Endothelial cell (in vitro differentiated cells): ENCODE data around the gene PTPRQ. TPM values are rescaled to one million over a fixed set of nuclear protein-coding genes. Genes with fewer than 3 reads are reported as not detected.

Source experiments
- DNase-seq: peaks from one replicate; pipeline ENCODE4 v3.0.0; 2021; ENCODE audit warnings: low spot score
- H3K27ac Mint-ChIP-seq: one replicate; pipeline ENCODE4 v1.8.0; 2021; ENCODE audit warnings: mixed read lengths, inconsistent platforms; ENCODE audit not compliant: unreplicated experiment
- H3K27me3 Mint-ChIP-seq: one replicate; pipeline ENCODE4 v1.8.0; 2021; ENCODE audit warnings: mild to moderate bottlenecking, moderate library complexity, mixed read lengths, inconsistent platforms; ENCODE audit not compliant: unreplicated experiment
- H3K36me3 Mint-ChIP-seq: one replicate; pipeline ENCODE4 v1.8.0; 2021; ENCODE audit warnings: mild to moderate bottlenecking, low read depth, mixed read lengths, inconsistent platforms; ENCODE audit not compliant: unreplicated experiment
- H3K4me1 Mint-ChIP-seq: one replicate; pipeline ENCODE4 v1.8.0; 2021; ENCODE audit warnings: mild to moderate bottlenecking, mixed read lengths, inconsistent platforms; ENCODE audit not compliant: unreplicated experiment
- H3K4me3 Mint-ChIP-seq: one replicate; pipeline ENCODE4 v1.8.0; 2021; ENCODE audit warnings: mild to moderate bottlenecking, mixed read lengths, inconsistent platforms; ENCODE audit not compliant: unreplicated experiment
- H3K9me3 Mint-ChIP-seq: one replicate; pipeline ENCODE4 v1.8.0; 2021; ENCODE audit warnings: mixed read lengths, inconsistent platforms; ENCODE audit not compliant: unreplicated experiment
- CTCF ChIP-seq: fragments of 200-600 bp; sonication (generic); IDR thresholded peaks from one replicate; pipeline ENCODE4 v1.5.0; 2021; ENCODE audit warnings: antibody characterized with exemption; ENCODE audit not compliant: unreplicated experiment
- total RNA-seq: library from RNA; stranded (reverse); fragmentation: NEBNext Ultra II Directional; extraction: Animal tissue kit (Norgen Biotek cat#: 25700); gene quantifications from one replicate; pipeline ENCODE4 v1.2.1, GENCODE V29; 2021; ENCODE audit not compliant: unreplicated experiment

The PTPRQ gene
- total RNA-seq, 1 donor from 2014 or later, result not detected

DNA sequence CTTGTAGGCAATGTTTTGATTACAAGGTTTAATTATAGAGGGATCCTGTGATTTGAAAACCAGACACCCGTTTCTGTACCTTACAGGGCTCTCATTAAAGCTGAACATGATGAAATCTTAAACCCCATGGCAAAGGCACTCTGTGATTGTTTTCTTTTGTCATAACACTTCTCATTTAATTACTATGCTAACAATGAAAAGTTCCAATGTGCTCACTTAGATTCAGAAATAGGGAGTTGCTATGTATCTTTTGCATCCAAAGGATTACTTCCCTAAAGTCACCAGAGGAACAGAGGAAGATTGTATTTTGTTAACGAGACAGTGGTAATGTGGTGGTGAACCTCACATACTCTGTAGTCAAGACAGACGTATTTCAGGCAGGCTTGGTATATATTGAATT lies 181.9 kb downstream of the PTPRQ start:
- TF ChIP-seq CTCF, result no peak
- no peak for DNase-seq
- no peaks in the 10 kb centered on the region for H3K36me3 Mint-ChIP-seq
- H3K4me1 Mint-ChIP-seq, result no peaks in the 10 kb centered on the region
- H3K4me3 Mint-ChIP-seq, result no peak overlapping the region
- H3K9me3 Mint-ChIP-seq, result no peaks in the 10 kb centered on the region
- H3K27ac Mint-ChIP-seq, result no peak overlapping the region
- no peaks in the 10 kb centered on the region for H3K27me3 Mint-ChIP-seq

- no peak for DNase-seq
These were observed 183.7 kb downstream of the PTPRQ start for GRCh38 chr12:80627782-80628181.

DNA sequence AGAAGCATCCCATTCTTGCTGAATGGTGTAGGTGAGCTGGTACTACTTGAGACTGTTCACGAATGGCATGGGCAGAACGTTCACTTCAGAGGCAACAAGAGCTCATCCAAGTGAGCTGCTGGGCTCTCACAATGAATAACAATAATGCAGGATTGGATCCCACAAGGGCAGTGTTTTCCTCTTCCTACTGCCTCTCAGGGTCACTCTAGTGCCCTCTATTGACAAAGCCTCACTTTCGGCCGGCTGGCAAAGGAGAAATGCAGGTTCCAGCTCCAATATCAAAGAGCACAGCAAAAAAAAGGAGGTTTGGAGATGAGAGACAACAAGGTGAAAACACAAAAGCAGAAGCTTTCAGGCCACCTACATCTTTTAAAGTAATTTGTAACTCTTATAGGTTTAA lies 188.8 kb downstream of the PTPRQ start:
- no peak for TF ChIP-seq CTCF
- DNase-seq, result peak; percentile 34
- Mint-ChIP-seq H3K27ac (no peak overlapping the region), H3K36me3 (no peaks in the 10 kb centered on the region), H3K4me1 (no peaks in the 10 kb centered on the region), H3K9me3 (no peaks in the 10 kb centered on the region), H3K27me3 (no peaks in the 10 kb centered on the region), H3K4me3 (no peak overlapping the region)

More at GRCh38 chr12:80627782-80628181, 183.7 kb downstream of the PTPRQ start:
- H3K9me3 Mint-ChIP-seq, result no peaks in the 10 kb centered on the region
- H3K36me3 Mint-ChIP-seq, result no peaks in the 10 kb centered on the region
- TF ChIP-seq CTCF, result no peak
- H3K27me3 Mint-ChIP-seq, result no peaks in the 10 kb centered on the region
- H3K4me3 Mint-ChIP-seq, result no peak overlapping the region
- no peak overlapping the region for H3K27ac Mint-ChIP-seq
- H3K4me1 Mint-ChIP-seq, result no peaks in the 10 kb centered on the region

DNA sequence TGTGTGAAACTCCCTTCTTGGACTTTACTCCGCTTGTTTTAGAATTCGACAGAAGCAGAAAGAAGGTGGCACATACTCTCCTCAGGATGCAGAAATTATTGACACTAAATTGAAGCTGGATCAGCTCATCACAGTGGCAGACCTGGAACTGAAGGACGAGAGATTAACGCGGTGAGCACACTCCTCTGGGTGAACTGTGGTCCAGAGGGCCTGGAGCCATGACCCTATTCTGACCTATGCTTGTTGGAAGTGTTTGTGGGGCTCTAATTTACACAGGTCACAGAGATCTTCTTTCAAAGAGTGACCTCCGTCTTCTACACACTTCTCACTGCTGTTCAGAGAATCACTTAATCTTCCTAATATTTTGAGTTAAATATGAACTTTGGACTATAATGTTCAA lies 190.9 kb downstream of the PTPRQ start:
- DNase-seq, result no peak
- H3K27me3 Mint-ChIP-seq, result no peaks in the 10 kb centered on the region
- no peak for TF ChIP-seq CTCF

GRCh38 chr12:80636832-80637231 lies 192.8 kb downstream of the PTPRQ start:
- Mint-ChIP-seq H3K27ac (no peak overlapping the region), H3K4me3 (no peak overlapping the region), H3K9me3 (no peaks in the 10 kb centered on the region), H3K36me3 (no peaks in the 10 kb centered on the region), H3K27me3 (no peaks in the 10 kb centered on the region), H3K4me1 (no peaks in the 10 kb centered on the region)
- TF ChIP-seq CTCF, result no peak
- no peak for DNase-seq

More for the DNA sequence above, 190.9 kb downstream of the PTPRQ start:
- H3K9me3 Mint-ChIP-seq, result no peaks in the 10 kb centered on the region
- no peak overlapping the region for H3K27ac Mint-ChIP-seq
- no peak overlapping the region for H3K4me3 Mint-ChIP-seq
- H3K4me1 Mint-ChIP-seq, result no peaks in the 10 kb centered on the region
- H3K36me3 Mint-ChIP-seq, result no peaks in the 10 kb centered on the region
